ENCODE measurements around the gene SAMMSON.
A peak's percentile ranks its signal among the peaks of the same experiment; 100 is the strongest.

The SAMMSON gene

GRCh38 chr3:70096376-70097066 lies 97.0 kb downstream of the SAMMSON start:
- DNase-seq (ENCODE audit: low read depth), result peak; percentile 90
- H3K4me3 ChIP-seq (ENCODE audit: low read depth, low read length), result no peak overlapping the region
- no peak for TF ChIP-seq CTCF (IDR thresholded peaks at IDR 0.05; ENCODE audit: insufficient read depth, low read depth, low read length, missing control alignments)

GRCh38 chr3:70097084-70097483 lies 97.6 kb downstream of the SAMMSON start:
- DNase-seq (ENCODE audit: low read depth), result peak; percentile 7
- H3K4me3 ChIP-seq (ENCODE audit: low read depth, low read length), result no peak overlapping the region
- no peak for TF ChIP-seq CTCF (IDR thresholded peaks at IDR 0.05; ENCODE audit: insufficient read depth, low read depth, low read length, missing control alignments)

GRCh38 chr3:70108072-70108471 lies 108.5 kb downstream of the SAMMSON start:
- peak; percentile 52 for DNase-seq (ENCODE audit: low read depth)
- no peak overlapping the region for H3K4me3 ChIP-seq (ENCODE audit: low read depth, low read length)
- peak; percentile 66 for TF ChIP-seq CTCF (IDR thresholded peaks at IDR 0.05; ENCODE audit: insufficient read depth, low read depth, low read length, missing control alignments)

GRCh38 chr3:70108546-70108945 lies 109.0 kb downstream of the SAMMSON start:
- no peak overlapping the region for H3K4me3 ChIP-seq (ENCODE audit: low read depth, low read length)
- TF ChIP-seq CTCF (IDR thresholded peaks at IDR 0.05; ENCODE audit: insufficient read depth, low read depth, low read length, missing control alignments), result no peak
- no peak for DNase-seq (ENCODE audit: low read depth)

- no peak overlapping the region for H3K4me3 ChIP-seq (ENCODE audit: low read depth, low read length)
- DNase-seq (ENCODE audit: low read depth), result no peak
- no peak for TF ChIP-seq CTCF (IDR thresholded peaks at IDR 0.05; ENCODE audit: insufficient read depth, low read depth, low read length, missing control alignments)
These were observed 110.5 kb downstream of the SAMMSON start for GRCh38 chr3:70110066-70110465.

GRCh38 chr3:70111411-70111810 lies 111.9 kb downstream of the SAMMSON start:
- TF ChIP-seq CTCF (IDR thresholded peaks at IDR 0.05; ENCODE audit: insufficient read depth, low read depth, low read length, missing control alignments), result no peak
- H3K4me3 ChIP-seq (ENCODE audit: low read depth, low read length), result no peak overlapping the region
- no peak for DNase-seq (ENCODE audit: low read depth)

GRCh38 chr3:70112751-70113150 lies 113.2 kb downstream of the SAMMSON start:
- TF ChIP-seq CTCF (IDR thresholded peaks at IDR 0.05; ENCODE audit: insufficient read depth, low read depth, low read length, missing control alignments), result no peak
- no peak for DNase-seq (ENCODE audit: low read depth)
- H3K4me3 ChIP-seq (ENCODE audit: low read depth, low read length), result no peak overlapping the region
